ENCODE measurements around the gene CKM. TPM values are rescaled to one million over a fixed set of nuclear protein-coding genes. Genes with fewer than 3 reads are reported as not detected.

Gene CKM
- total and polyA plus RNA-seq, 10 of the 15 experiments (the other 5 are each of a cell fraction or from before 2014, with no cell fraction given): 0.08 to 0.14 (median 0.13) TPM; not detected in 5

GRCh38 chr19:45258862-45259261, 63.8 kb downstream of the CKM start (continued):
- TF ChIP-seq CEBPB (IDR thresholded peaks at IDR 0.05; ENCODE audit: borderline replicate concordance in 1 of 2, low read depth in 2 of 2, low read length in 2 of 2) (no peak), NFIC (IDR thresholded peaks at IDR 0.05; ENCODE audit: low read depth, low read length) (no peak), MTA3 (IDR thresholded peaks at IDR 0.05; ENCODE audit: borderline replicate concordance, low read length) (no peak), CBX5 (IDR thresholded peaks at IDR 0.05; ENCODE audit: low read depth) (no peak), IRF4 (IDR thresholded peaks at IDR 0.05; ENCODE audit: low read depth, low read length) (no peak), NFYB (IDR thresholded peaks at IDR 0.05; ENCODE audit: insufficient read depth, low read depth, low read length) (no peak), MAX (IDR thresholded peaks at IDR 0.05; ENCODE audit: low read depth, low read length) (no peak), ZNF24 (IDR thresholded peaks at IDR 0.05) (no peak), MYB (IDR thresholded peaks at IDR 0.05; ENCODE audit: borderline replicate concordance, low read depth, low read length) (no peak), CBFB (IDR thresholded peaks at IDR 0.05; ENCODE audit: low read depth) (no peak)

GRCh38 chr19:45256836-45257235, 65.8 kb downstream of the CKM start:
- CTCF ChIA-PET: interaction anchor here (0.8 to 1.3 kb wide), 2 partner anchors 82 to 229 kb away, joined by 3 to 5 read pairs; no protein-coding TSS in a partner anchor
- 89% methylated on average over 4 of the region's 4 CpGs for WGBS (ENCODE audit: insufficient coverage, insufficient replicate concordance, low lambda C conversion rate, missing lambda C conversion rate)

More at GRCh38 chr19:45256836-45257235, 65.8 kb downstream of the CKM start:
- intact Hi-C loops (cut with micrococcal nuclease; ENCODE audit: unreplicated experiment): no loop called here
- no peak overlapping the region for H2AFZ ChIP-seq (ENCODE audit: control insufficient read depth, low read depth, low read length)
- no TSS peak for BruUV-seq (replicated peaks)
- H3K9me3 ChIP-seq (replicated peaks; ENCODE audit: control insufficient read depth, insufficient read depth, low read length): no peaks in the 10 kb centered on the region
- RAD21 ChIA-PET (ENCODE audit: unreplicated experiment): no interaction called here
- peaks cover 11% of the 10 kb centered on the region for H3K4me1 ChIP-seq (ENCODE audit: control insufficient read depth, insufficient read depth, low read length)
- no peak overlapping the region for H3K4me3 ChIP-seq
- H3K27me3 ChIP-seq (replicated peaks in 1 of 2; ENCODE audit: control insufficient read depth in 2 of 2, insufficient read depth in 2 of 2, low read length in 1 of 2): no peaks in the 10 kb centered on the region
- no peaks in the 10 kb centered on the region for H4K20me1 ChIP-seq (ENCODE audit: control insufficient read depth, insufficient read depth)
- H3K36me3 ChIP-seq (ENCODE audit: control insufficient read depth in 2 of 2, insufficient read depth in 2 of 2, low read length in 1 of 2): peaks cover 0 to 4% of the 10 kb centered on the region in 2 experiments; a peak in 1 of 4 replicates
- TF ChIP-seq STAT3 (IDR thresholded peaks at IDR 0.05; ENCODE audit: low read depth, low read length) (no peak), NR2F1 (conservative IDR thresholded peaks at IDR 0.05) (no peak), YBX1 (IDR thresholded peaks at IDR 0.05) (no peak), E2F8 (IDR thresholded peaks at IDR 0.05; ENCODE audit: low read depth, partially characterized antibody) (no peak), NKRF (conservative IDR thresholded peaks at IDR 0.05) (no peak), KLF5 (IDR thresholded peaks at IDR 0.05; ENCODE audit: partially characterized antibody) (no peak), EP300 (IDR thresholded peaks at IDR 0.05; ENCODE audit: borderline replicate concordance in 1 of 2, control insufficient read depth in 1 of 2, low read depth in 2 of 2, low read length in 2 of 2) (no peak)
- ATAC-seq: no peak
- no peak overlapping the region for H3K4me2 ChIP-seq (ENCODE audit: control insufficient read depth, insufficient read depth)
- H3K9ac ChIP-seq (ENCODE audit: control insufficient read depth, insufficient read depth, low read length): no peak overlapping the region
- DNase-seq (ENCODE audit: low read depth, low spot score): no peak
- in situ Hi-C loops (cut with MboI): no loop called here
- FAIRE-seq: no peak
- POLR2A ChIA-PET: interaction anchor here (0.5 to 0.7 kb wide), 2 partner anchors 35 to 1104 kb away, joined by 3 read pairs; no protein-coding TSS in a partner anchor
- peaks cover 20% of the 10 kb centered on the region for H3K79me2 ChIP-seq (ENCODE audit: control insufficient read depth, insufficient read depth, low read length)
- no peak overlapping the region for H3K27ac ChIP-seq (ENCODE audit: control insufficient read depth, insufficient read depth)
- SMC1A ChIA-PET (ENCODE audit: uncharacterized antibody, unreplicated experiment): no interaction called here
